Fibroblast of upper back skin (primary cell): ENCODE measurements around the gene TEX101.
"Not testable (repeated sequence)": the region's sequence is repeated elsewhere in the genome, so short reads cannot be mapped to it uniquely, and the experiment has no call there.

Source experiments
- DNase-seq: peaks from one replicate; pipeline ENCODE4 v3.0.0-alpha.2; 2013

The TEX101 gene, protein sequence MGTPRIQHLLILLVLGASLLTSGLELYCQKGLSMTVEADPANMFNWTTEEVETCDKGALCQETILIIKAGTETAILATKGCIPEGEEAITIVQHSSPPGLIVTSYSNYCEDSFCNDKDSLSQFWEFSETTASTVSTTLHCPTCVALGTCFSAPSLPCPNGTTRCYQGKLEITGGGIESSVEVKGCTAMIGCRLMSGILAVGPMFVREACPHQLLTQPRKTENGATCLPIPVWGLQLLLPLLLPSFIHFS

DNA sequence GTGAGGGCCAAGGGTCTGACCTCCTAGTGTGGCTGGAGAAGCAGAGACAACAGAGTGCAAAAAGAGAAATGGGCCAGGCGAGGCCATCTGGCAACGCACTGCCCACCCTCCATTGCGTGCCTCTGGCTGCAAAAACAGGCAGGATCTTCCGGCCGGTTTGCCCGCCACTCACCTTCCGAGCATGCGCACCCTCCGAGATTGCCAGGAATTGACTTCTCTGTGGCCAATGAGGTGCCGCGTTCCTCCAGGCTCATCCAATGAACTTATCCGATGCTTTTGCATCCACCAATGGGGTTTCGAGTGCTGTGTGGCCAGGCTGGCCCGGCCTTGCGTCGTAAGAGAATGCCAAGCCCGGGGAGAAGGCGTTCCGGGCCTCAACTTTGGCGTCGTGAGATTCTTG is at the start of gene TEX101:
Gene TEX101 (plus strand): TSS at position 337 of the 400 bp plus-strand sequence. CDS start 1,030 bp downstream, outside the sequence.
- no peak for DNase-seq

GRCh38 chr19:43365677-43366076 is 49.0 kb upstream of the TEX101 start:
- DNase-seq, result not testable (repeated sequence)

- DNase-seq, result no peak
Observed at GRCh38 chr19:43367822-43368221, 46.9 kb upstream of the TEX101 start.

- DNase-seq, result not testable (repeated sequence)
Observed at GRCh38 chr19:43368897-43369296, 45.8 kb upstream of the TEX101 start.

GRCh38 chr19:43371909-43372308 is 42.8 kb upstream of the TEX101 start:
- no peak for DNase-seq

- DNase-seq, result no peak
Observed at GRCh38 chr19:43372462-43372861, 42.2 kb upstream of the TEX101 start.

DNA sequence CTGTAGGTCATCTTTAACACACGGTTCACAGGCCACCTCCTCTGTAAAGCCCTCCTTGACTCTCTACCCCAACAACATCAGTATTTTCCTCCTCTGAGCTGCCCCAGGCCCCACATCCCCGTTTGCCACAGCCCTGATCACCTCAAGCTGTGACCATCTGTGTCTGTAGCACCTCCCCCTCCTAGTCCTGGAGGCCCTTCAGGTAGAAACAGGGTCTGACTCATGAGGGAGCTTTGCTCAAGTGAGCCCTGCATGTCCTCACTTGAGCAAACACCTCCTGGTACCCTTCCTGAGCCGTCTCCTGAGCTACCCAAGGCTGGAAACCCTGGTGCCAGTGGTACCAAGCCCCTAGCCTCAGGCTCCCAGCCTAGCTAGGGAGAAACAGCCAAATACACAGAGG is 37.1 kb upstream of the TEX101 start:
- DNase-seq, result not testable (repeated sequence)

- no peak for DNase-seq
Observed at GRCh38 chr19:43380008-43380407, 34.7 kb upstream of the TEX101 start.

GRCh38 chr19:43380771-43381386 is 33.8 kb upstream of the TEX101 start:
- no peak for DNase-seq

DNA sequence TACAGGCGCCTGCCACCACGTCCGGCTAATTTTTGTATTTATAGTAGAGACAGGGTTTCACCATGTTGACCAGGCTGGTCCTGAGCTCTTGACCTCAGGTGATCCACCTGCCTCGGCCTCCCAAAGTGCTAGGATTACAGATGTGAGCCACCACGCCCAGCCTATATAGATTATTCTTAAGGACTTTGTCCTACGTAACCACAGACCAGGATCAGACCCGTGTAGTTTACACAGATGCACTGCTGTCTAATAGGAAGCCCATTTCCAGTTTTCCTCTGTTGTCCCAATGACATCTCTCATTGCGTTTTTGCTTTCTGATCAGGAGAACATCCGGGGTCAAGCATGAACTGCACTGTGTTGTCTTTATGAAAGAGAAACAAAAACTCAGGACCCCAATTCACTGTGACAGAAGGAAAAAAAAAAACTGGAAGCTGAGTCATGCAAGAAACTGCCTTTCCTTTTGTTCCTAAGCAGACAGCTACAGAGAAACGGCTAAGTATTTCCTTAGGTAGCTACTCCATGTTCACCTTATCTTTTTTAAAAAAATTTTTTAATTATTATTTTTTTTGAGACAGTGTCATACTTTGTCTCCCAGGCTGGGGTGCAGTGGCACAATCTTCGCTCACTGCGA is 32.0 kb upstream of the TEX101 start:
- DNase-seq, result not testable (repeated sequence)

DNA sequence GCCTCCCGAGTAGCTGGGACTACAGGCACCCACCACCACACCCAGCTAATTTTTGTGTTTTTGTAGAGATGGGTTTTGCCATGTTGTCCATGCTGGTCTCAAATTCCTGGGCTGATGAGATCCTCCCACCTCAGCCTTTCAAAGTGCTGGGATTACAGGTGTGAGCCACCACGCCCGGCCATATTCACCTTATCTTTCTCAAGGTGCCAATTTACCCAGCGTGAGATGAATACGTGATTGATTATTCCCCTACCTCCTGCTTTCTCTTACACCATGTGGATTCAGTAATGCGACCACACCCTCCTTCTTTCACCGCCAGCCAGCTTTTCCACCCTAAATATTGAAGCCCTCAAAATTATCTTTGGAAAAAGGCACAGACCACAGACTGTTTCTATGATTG is 31.4 kb upstream of the TEX101 start:
- not testable (repeated sequence) for DNase-seq

DNA sequence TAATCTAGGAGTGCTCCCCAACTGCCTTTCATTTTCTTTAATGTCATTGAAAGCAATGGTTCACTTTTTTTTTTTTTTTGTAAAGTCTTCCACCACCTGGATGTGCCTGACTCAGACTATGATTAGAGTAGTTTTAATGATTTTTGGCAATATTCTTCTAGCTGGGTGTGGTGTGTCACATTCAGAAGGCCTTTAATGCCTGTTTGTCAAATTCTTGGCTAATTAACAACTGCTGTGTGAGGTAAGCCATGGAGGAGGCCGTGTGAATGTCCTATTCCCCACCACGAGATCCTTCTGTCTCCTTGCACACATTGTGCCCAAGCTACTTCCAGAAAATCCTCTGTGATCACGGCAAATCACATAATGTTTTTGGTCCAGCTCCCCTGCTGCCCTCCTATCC is 30.9 kb upstream of the TEX101 start:
- DNase-seq, result not testable (repeated sequence)

DNA sequence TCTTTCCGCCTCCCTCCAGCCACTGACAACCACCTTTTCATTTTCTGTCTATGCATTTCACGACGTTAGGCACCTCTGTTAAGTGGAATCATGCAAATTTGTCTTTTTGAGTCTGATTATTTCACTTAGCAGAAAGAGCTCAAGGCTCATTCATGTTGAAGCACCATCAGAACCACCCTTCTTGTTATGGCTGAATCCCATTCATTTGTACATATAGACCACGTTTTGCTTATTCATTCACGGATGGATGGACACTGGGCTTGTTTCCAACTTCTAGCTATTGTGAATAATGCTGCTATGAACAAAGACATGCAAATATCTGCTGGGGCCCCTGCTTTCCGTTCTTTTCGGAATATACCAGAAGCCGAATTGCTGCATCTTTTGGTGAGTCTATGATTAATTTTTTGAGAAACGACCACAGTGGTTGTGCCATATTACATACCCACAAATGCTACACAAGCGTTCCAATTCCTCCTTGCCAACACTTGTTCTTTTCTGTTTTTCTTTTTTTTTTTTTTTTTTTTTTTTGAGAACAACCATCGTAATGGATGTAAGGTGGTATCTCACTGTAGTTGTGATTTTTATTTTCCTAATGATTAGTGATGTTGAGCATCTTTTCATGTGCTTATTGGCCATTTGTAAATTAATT is 23.7 kb upstream of the TEX101 start:
- not testable (repeated sequence) for DNase-seq

DNA sequence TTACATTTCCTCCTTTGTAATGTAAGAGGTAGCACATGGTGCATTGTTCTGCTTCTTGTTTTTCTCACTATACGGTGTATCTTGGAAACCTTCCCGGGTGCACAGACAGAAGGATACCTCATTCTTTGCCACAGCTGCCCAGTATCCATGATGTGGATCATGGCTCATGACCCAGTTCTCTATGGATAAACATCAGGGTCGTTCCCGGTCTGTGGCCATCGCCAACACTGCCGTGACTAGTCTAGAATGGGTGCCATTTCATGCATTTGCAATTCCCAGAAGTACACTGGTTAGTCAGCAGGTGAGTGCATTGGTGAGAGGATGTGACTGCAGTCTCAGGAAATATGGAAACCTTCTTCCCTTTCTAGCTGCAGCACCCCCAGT is 23.1 kb upstream of the TEX101 start:
- DNase-seq, result not testable (repeated sequence)

DNA sequence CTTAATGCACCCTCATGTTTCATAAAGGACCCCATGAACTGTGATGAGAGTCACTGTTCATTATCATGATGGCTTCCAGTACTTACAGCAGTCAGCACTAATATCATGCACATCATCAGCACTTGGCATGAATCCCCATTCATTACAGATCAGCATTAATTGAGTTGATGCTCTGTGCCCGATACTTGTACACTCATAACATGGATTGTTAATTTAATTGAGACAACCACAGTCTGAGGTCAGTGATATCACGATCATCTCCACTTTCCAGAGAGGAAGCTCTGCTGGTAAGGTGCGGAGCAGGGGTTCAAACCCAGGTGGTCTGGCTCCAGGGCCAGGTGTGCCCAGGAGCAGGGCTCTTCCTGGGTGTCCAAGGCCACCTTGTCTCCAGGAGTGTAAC is 21.2 kb upstream of the TEX101 start:
- not testable (repeated sequence) for DNase-seq

- no peak for DNase-seq
Observed at GRCh38 chr19:43395561-43395960, 19.1 kb upstream of the TEX101 start.

GRCh38 chr19:43406297-43406696 is 8.4 kb upstream of the TEX101 start:
- DNase-seq, result no peak

DNA sequence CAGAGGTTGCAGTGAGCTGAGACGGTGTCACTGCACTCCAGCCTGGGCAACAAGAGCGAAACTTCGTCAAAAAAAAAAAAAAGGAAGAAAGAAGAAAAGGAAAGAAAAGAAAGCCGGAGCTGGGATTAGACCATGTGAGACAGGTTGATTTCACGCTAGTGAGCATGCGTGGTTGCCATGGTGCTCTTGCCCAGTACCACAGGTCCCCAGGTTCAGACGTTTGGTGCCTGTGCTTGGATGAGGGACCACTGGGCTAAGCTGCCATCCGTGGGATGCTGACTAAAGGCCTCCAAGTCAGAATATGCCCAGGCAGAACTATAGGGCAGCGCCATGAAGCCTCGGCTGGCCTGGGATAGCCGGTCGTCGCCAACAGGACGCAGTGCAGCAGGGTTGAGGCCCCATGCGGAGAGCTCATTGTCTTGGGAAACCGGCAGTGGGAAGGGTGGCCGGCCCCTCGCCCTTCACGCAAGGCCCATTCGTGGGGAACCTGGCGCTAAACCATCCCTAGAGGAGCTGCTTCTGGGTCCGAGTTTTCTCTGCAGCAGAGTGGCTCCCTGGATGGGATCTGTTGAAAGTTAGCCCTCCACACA is 7.2 kb upstream of the TEX101 start:
- no peak for DNase-seq

DNA sequence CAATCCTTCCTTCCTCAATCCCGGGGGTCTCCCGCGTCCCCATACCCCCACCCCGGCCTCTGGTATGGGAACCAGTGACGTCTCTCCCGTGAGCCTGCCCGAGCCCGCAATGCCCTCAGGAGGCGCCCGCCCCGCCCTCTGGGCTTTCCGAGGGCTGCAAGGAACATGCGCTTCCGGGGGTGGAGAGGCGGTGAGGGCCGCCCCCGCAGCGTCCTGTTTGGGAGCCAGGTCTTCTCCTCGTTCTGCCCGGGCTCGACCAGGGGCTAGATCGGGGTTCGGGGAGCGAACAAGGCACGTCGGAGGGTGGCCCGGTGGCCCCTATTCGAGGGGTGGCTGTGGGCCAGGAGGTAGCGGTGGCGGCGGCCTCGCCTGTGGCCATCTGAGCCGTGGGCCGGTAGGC is 6.6 kb upstream of the TEX101 start:
- DNase-seq, result no peak

DNA sequence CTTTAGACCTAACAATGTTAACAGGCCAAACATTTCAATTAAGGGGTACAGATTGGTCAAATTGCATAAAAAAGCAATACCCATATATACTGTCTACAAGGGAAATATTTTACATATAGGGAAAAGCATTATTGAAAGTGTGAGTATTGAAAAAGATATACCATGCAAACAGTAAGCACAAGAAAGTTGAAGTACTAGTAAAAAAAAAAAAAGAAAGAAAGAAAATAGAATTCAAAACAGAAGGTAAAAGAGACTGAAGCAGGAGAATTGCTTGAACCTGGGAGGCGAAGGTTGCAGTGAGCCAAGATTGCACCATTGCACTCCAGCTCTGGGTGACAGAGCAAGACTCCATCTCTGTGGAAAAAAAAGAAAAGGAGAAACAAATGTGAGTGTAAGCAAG is 5.3 kb upstream of the TEX101 start:
- no peak for DNase-seq

DNA sequence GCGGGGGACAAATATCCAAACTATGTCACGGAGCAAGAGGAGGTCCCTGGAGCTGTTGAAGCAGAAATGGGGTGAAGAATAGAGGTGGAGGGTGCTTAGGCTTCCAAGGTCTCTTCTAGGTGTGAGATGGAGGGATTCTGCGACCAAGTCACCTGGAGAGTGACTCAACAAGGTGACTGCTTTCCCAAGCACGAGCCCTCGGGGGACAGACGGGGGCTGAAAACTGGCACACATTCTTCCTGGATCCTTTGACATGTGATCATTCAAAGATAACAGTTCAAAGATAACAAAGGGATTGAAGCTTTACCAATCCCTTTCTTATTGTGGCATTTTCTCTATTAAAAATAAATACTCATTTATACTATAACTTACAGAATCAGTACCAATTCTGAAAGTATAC is 2.2 kb upstream of the TEX101 start:
- DNase-seq, result no peak

DNA sequence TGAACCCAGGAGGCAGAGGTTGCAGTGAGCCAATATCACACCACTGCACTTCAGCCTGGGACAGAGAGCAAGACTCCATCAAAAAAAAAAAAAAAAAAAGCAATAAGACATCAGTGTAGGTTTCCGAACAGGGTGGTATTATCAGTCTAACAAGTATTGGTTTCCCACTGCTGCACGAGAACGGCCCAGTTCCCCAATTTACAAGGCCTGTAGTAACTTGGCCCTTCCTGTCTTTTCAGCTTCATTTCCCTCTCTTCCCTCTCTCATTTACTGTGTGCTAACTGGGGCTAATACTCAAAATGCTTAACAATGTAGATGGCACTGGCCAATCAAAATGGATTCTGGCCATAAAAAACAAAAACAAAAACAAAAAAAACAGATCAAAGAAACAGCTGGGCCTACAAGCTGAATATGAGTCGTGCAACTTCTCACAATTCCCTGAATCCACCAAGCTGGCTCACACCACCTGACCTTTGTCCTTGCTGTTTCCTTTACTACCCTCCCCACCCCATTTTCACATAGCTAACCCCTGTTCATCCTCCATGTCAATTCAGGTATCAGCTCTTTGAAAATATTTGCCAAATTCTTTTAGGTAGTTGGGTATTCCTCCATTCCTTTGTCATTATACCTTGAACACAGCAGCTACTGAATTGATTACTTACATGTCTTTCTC is 2.4 kb downstream of the TEX101 start:
- no peak for DNase-seq

DNA sequence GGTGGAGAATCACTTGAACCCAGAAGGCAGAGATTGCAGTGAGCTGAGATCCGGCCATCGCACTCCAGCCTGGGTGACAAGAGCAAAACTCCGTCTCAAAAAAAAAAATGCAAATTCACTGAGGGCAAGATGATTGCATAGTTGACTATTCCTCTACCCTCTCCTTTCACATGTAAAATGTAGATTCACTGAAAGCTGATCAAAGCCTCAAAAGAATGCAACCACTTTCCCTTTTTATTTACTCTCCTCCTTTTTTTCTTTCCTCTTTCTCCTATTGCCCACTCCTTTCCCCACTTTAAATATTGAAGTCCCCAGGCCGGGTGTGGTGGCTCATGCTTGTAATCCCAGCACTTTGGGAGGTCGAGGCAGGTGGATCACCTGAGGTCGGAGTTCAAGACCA is 6.3 kb downstream of the TEX101 start:
- DNase-seq, result no peak
